KMS-11 (cell line): ENCODE measurements around the gene ACSBG1.

Experiments
- H2AFZ ChIP-seq: fragments of 200-600 bp; sonication (generic); 2 replicates; pipeline ENCODE4 v1.6.1; 2016; ENCODE audit warnings: antibody characterized with exemption, mixed run types, low read depth
- H3K27ac ChIP-seq: fragments of 200-600 bp; sonication (generic); 2 replicates; pipeline ENCODE4 v1.6.1; 2016; ENCODE audit warnings: mild to moderate bottlenecking, mixed run types
- H3K27me3 ChIP-seq: fragments of 200-600 bp; sonication (generic); 2 replicates; pipeline ENCODE4 v1.6.1; 2017; ENCODE audit warnings: mild to moderate bottlenecking, low read depth, mixed run types, moderate library complexity; ENCODE audit not compliant: insufficient read depth
- H3K36me3 ChIP-seq: fragments of 200-600 bp; sonication (generic); 2 replicates; pipeline ENCODE4 v1.6.1; 2017; ENCODE audit warnings: mild to moderate bottlenecking, mixed run types; ENCODE audit not compliant: insufficient read depth
- H3K4me1 ChIP-seq: fragments of 200-600 bp; sonication (generic); 2 replicates; pipeline ENCODE4 v1.6.1; 2016; ENCODE audit warnings: mild to moderate bottlenecking, low read depth, mixed run types; ENCODE audit not compliant: poor library complexity, severe bottlenecking
- H3K4me2 ChIP-seq: fragments of 200-600 bp; sonication (generic); 2 replicates; pipeline ENCODE4 v1.7.0; 2016; ENCODE audit warnings: mild to moderate bottlenecking, mixed run types
- H3K4me3 ChIP-seq: fragments of 200-600 bp; sonication (generic); IDR thresholded peaks from 2 replicates; pipeline ENCODE4 v1.6.1; 2017; ENCODE audit warnings: low read depth, low read length, mixed read lengths; ENCODE audit not compliant: insufficient read depth
- H3K79me2 ChIP-seq: fragments of 200-600 bp; sonication (generic); 2 replicates; pipeline ENCODE4 v1.6.1; 2016; ENCODE audit warnings: low read depth, mixed run types; ENCODE audit not compliant: insufficient read depth
- H3K9ac ChIP-seq: fragments of 200-600 bp; sonication (generic); 2 replicates; pipeline ENCODE4 v1.6.1; 2016; ENCODE audit warnings: mild to moderate bottlenecking, mixed run types
- H4K20me1 ChIP-seq: fragments of 200-600 bp; sonication (generic); 2 replicates; pipeline ENCODE4 v1.6.1; 2016; ENCODE audit warnings: mild to moderate bottlenecking, mixed run types; ENCODE audit not compliant: insufficient read depth
- TF ChIP-seq, protein P1 (sequence below): fragments of 200-600 bp; sonication (generic); conservative IDR thresholded peaks from 2 replicates; pipeline ENCODE4 v1.6.1; 2017; ENCODE audit warnings: low read depth, mild to moderate bottlenecking, antibody characterized with exemption, low read length, moderate library complexity, mixed read lengths

The ACSBG1 gene

GRCh38 chr15:78179906-78180305 is 54.5 kb downstream of the ACSBG1 start:
- Histone ChIP-seq H2AFZ (no peak overlapping the region), H3K4me2 (no peak overlapping the region), H3K79me2 (no peaks in the 10 kb centered on the region), H3K4me3 (no peak overlapping the region), H3K4me1 (peaks cover 19% of the 10 kb centered on the region), H3K27me3 (no peaks in the 10 kb centered on the region), H3K27ac (no peak overlapping the region), H3K36me3 (no peaks in the 10 kb centered on the region), H3K9ac (no peak overlapping the region), H4K20me1 (no peaks in the 10 kb centered on the region)
- TF ChIP-seq, protein P1, sequence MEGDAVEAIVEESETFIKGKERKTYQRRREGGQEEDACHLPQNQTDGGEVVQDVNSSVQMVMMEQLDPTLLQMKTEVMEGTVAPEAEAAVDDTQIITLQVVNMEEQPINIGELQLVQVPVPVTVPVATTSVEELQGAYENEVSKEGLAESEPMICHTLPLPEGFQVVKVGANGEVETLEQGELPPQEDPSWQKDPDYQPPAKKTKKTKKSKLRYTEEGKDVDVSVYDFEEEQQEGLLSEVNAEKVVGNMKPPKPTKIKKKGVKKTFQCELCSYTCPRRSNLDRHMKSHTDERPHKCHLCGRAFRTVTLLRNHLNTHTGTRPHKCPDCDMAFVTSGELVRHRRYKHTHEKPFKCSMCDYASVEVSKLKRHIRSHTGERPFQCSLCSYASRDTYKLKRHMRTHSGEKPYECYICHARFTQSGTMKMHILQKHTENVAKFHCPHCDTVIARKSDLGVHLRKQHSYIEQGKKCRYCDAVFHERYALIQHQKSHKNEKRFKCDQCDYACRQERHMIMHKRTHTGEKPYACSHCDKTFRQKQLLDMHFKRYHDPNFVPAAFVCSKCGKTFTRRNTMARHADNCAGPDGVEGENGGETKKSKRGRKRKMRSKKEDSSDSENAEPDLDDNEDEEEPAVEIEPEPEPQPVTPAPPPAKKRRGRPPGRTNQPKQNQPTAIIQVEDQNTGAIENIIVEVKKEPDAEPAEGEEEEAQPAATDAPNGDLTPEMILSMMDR: no peak

DNA sequence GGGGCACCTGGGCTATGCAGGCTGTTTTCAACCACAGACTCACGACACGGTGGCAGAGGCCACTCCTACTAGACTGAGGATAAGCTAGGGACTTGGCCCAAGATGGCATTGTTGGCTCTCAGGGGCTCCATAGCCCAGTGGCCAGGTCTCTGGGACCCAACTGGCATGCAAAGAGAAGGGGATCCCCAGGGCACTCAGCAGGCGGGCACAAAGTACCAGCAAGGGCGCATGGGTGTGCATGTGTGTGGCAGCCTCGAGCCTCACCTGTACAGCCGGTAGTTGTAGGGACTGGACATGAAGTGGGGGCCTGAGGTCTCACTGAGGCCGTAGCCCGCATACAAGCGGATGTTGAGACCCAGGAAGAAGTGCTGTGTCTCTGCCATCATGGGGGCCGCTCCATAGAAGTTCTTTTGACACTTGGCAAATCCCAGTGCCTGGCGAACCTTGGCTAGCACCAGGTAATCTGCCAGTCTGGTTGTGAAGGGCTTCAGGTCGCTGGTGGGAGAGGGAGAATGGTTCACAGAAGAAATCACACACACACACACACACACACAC is 55.0 kb downstream of the ACSBG1 start:
- TF ChIP-seq, protein P1: no peak
- H3K9ac ChIP-seq: no peak overlapping the region
- no peak overlapping the region for H2AFZ ChIP-seq
- no peaks in the 10 kb centered on the region for H3K27me3 ChIP-seq
- H4K20me1 ChIP-seq: no peaks in the 10 kb centered on the region
- H3K79me2 ChIP-seq: no peaks in the 10 kb centered on the region
- H3K27ac ChIP-seq: no peak overlapping the region
- no peak overlapping the region for H3K4me3 ChIP-seq
- no peaks in the 10 kb centered on the region for H3K36me3 ChIP-seq
- no peak overlapping the region for H3K4me2 ChIP-seq
- peaks cover 25% of the 10 kb centered on the region for H3K4me1 ChIP-seq

- Histone ChIP-seq H3K27ac (no peak overlapping the region), H3K27me3 (no peaks in the 10 kb centered on the region), H3K79me2 (no peaks in the 10 kb centered on the region), H3K4me3 (no peak overlapping the region), H3K36me3 (no peaks in the 10 kb centered on the region), H3K9ac (no peak overlapping the region), H3K4me2 (no peak overlapping the region), H2AFZ (no peak overlapping the region), H4K20me1 (no peaks in the 10 kb centered on the region), H3K4me1 (peaks cover 34% of the 10 kb centered on the region)
- TF ChIP-seq, protein P1: no peak
Observed at GRCh38 chr15:78178064-78178463, 56.3 kb downstream of the ACSBG1 start.

- peaks cover 39% of the 10 kb centered on the region for H3K4me1 ChIP-seq
- H3K9ac ChIP-seq: no peak overlapping the region
- no peaks in the 10 kb centered on the region for H3K79me2 ChIP-seq
- TF ChIP-seq, protein P1: peak; percentile 77
- H3K4me2 ChIP-seq: no peak overlapping the region
- H3K27me3 ChIP-seq: no peaks in the 10 kb centered on the region
- no peak overlapping the region for H2AFZ ChIP-seq
- no peaks in the 10 kb centered on the region for H4K20me1 ChIP-seq
- H3K4me3 ChIP-seq: no peak overlapping the region
- H3K36me3 ChIP-seq: no peaks in the 10 kb centered on the region
- no peak overlapping the region for H3K27ac ChIP-seq
Observed at GRCh38 chr15:78177447-78177873, 56.9 kb downstream of the ACSBG1 start.
